Calu3 (cell line): ENCODE data around the gene PCCB. TPM values are rescaled to one million over a fixed set of nuclear protein-coding genes. Genes with fewer than 3 reads are reported as not detected.
"Not testable (repeated sequence)": the region's sequence is repeated elsewhere in the genome, so short reads cannot be mapped to it uniquely, and the experiment has no call there.

Experiments used
- BruUV-seq: library from RNA; stranded (reverse); fragments of 400-500 nt; replicated peaks from 2 replicates; lab custom pipeline; 2021; lab: Mats Ljungman, UMichigan
- CTCF ChIA-PET: fragments of 300-600 bp; sonication (Branson Sonifier 250); formaldehyde crosslinking; loops from one replicate; lab custom pipeline; 2022; ENCODE audit warnings: antibody characterized with exemption; lab: Charles Lee
- DNase-seq: peaks from one replicate; pipeline ENCODE4 v3.0.0; 2022
- H3K27ac Mint-ChIP-seq: one replicate; pipeline ENCODE4 v1.8.0; 2022; ENCODE audit warnings: mixed read lengths; ENCODE audit not compliant: unreplicated experiment
- H3K27me3 Mint-ChIP-seq: one replicate; pipeline ENCODE4 v1.8.0; 2022; ENCODE audit warnings: mixed read lengths; ENCODE audit not compliant: unreplicated experiment
- H3K36me3 Mint-ChIP-seq: one replicate; pipeline ENCODE4 v1.8.0; 2022; ENCODE audit warnings: mild to moderate bottlenecking, moderate library complexity, mixed read lengths; ENCODE audit not compliant: insufficient read depth, unreplicated experiment
- H3K4me1 Mint-ChIP-seq: one replicate; pipeline ENCODE4 v1.8.0; 2022; ENCODE audit warnings: mild to moderate bottlenecking, low read depth, mixed read lengths; ENCODE audit not compliant: unreplicated experiment
- H3K4me3 Mint-ChIP-seq: one replicate; pipeline ENCODE4 v1.8.0; 2022; ENCODE audit warnings: mild to moderate bottlenecking, low read depth, moderate library complexity, mixed read lengths; ENCODE audit not compliant: unreplicated experiment
- H3K9me3 Mint-ChIP-seq: one replicate; pipeline ENCODE4 v1.8.0; 2022; ENCODE audit warnings: low read depth, mixed read lengths; ENCODE audit not compliant: unreplicated experiment
- intact Hi-C: fragments of 100-400 bp; cut with micrococcal nuclease; formaldehyde crosslinking; loops from one replicate; pipeline ENCODE4 v1.10.0; 2022; ENCODE audit not compliant: unreplicated experiment
- total RNA-seq: library from RNA; stranded (reverse); gene quantifications from 2 replicates; pipeline ENCODE4 v1.2.3, GENCODE V29; 2022
- TF ChIP-seq, protein P1 (sequence below): fragments of 200-600 bp; IDR thresholded peaks from one replicate; pipeline ENCODE4 v1.8.0; 2022; ENCODE audit warnings: antibody characterized with exemption; ENCODE audit not compliant: unreplicated experiment

The PCCB gene
- total RNA-seq, 1 experiment from 2014 or later: 52.3 TPM

DNA sequence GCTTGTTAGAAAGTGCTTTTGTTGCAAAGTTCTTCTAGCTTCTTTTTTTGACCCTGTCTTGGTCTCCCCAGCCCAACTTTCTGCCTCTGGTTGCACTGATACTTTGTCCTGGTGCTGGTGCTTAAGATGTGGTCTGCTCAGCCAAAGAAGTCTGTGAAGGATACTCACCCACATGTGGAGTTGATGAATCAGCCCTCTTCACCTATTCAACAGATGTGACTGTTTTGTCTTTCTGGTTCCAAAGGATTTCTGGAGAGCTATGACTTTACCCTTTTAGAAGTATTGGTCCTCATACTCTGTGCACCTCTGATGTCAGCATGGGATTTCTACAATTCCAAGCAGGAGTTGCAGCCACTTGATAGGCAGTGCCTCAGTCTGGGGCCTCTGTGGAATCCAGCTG, 84.1 kb downstream of the PCCB start:
- H3K4me3 Mint-ChIP-seq: no peak overlapping the region
- CTCF ChIA-PET: interaction anchor here (1.2 kb wide), 1 partner anchor 418 kb away, joined by 5 read pairs; the partner anchor contains the start of gene STAG1
- H3K27ac Mint-ChIP-seq: no peak overlapping the region
- intact Hi-C loops: no loop called here
- no TSS peak for BruUV-seq
- TF ChIP-seq, protein P1, sequence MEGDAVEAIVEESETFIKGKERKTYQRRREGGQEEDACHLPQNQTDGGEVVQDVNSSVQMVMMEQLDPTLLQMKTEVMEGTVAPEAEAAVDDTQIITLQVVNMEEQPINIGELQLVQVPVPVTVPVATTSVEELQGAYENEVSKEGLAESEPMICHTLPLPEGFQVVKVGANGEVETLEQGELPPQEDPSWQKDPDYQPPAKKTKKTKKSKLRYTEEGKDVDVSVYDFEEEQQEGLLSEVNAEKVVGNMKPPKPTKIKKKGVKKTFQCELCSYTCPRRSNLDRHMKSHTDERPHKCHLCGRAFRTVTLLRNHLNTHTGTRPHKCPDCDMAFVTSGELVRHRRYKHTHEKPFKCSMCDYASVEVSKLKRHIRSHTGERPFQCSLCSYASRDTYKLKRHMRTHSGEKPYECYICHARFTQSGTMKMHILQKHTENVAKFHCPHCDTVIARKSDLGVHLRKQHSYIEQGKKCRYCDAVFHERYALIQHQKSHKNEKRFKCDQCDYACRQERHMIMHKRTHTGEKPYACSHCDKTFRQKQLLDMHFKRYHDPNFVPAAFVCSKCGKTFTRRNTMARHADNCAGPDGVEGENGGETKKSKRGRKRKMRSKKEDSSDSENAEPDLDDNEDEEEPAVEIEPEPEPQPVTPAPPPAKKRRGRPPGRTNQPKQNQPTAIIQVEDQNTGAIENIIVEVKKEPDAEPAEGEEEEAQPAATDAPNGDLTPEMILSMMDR: no peak
- no peak for DNase-seq
- H3K36me3 Mint-ChIP-seq: peaks cover 31% of the 10 kb centered on the region
- no peaks in the 10 kb centered on the region for H3K9me3 Mint-ChIP-seq
- no peaks in the 10 kb centered on the region for H3K27me3 Mint-ChIP-seq
- H3K4me1 Mint-ChIP-seq: no peaks in the 10 kb centered on the region

DNA sequence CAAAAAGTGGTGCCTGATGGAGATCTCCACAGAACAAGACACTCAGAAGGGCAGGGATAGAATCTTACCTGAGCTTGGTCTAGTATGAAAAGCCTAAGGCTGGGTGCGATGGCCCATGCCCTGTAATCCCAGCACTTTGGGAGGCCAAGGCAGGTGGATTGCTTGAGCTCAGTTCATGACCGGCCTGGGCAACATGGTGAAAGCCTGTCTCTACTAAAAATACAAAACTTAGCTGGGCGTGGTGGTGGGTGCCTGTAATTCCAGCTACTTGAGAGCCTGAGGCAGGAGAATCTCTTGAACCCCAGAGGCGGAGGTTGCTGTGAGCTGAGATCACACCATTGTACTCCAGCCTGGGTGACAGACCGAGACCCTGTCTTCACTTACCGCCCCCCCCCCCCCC, 84.6 kb downstream of the PCCB start:
- H3K4me3 Mint-ChIP-seq, BruUV-seq, H3K9me3 Mint-ChIP-seq, H3K4me1 Mint-ChIP-seq, intact Hi-C loops, H3K27ac Mint-ChIP-seq, DNase-seq, H3K27me3 Mint-ChIP-seq: not testable (repeated sequence)
- peaks cover 31% of the 10 kb centered on the region for H3K36me3 Mint-ChIP-seq
- CTCF ChIA-PET: interaction anchor here (0.5 to 0.6 kb wide), 3 partner anchors 17 to 446 kb away, joined by 3 read pairs; no protein-coding TSS in a partner anchor

- Mint-ChIP-seq H3K36me3 (peaks cover 37% of the 10 kb centered on the region), H3K27ac (no peak overlapping the region)
These were observed 86.4 kb downstream of the PCCB start for GRCh38 chr3:136336329-136337100.

DNA sequence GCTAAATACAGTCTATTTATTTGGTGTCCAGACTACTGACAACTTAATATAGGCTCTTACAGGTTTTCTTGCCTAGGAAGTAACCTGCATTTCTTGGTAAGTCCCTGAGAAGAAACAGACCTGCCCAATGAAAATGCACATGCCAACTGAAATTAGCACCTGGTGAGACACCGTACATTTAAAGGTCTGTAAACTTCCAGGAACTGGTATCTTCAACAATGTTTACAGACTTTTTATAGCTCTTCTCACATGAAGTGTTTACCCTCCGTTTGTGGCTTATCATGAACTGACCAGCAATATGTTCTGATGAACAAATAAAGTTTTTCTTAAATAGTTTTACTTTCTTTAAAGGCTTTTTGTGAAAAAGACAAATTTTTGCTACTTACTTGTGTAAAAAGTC, 93.3 kb downstream of the PCCB start:
- Mint-ChIP-seq H3K27me3 (no peaks in the 10 kb centered on the region), H3K36me3 (peaks cover 9% of the 10 kb centered on the region), H3K4me1 (peaks cover 15% of the 10 kb centered on the region), H3K4me3 (no peak overlapping the region), H3K27ac (peak overlapping the region; percentile 12), H3K9me3 (no peaks in the 10 kb centered on the region)
- TF ChIP-seq, protein P1: no peak
- CTCF ChIA-PET: interaction anchor here (1.0 kb wide), 1 partner anchor 409 kb away, joined by 3 read pairs; the partner anchor contains the start of gene STAG1
- no TSS peak for BruUV-seq
- intact Hi-C loops: no loop called here
- DNase-seq: no peak

More at GRCh38 chr3:136336329-136337100, 86.4 kb downstream of the PCCB start:
- TF ChIP-seq, protein P1: no peak
- Mint-ChIP-seq H3K9me3 (no peaks in the 10 kb centered on the region), H3K27me3 (no peaks in the 10 kb centered on the region), H3K4me1 (no peaks in the 10 kb centered on the region), H3K4me3 (no peak overlapping the region)
- BruUV-seq: no TSS peak
- DNase-seq: no peak
- CTCF ChIA-PET: no interaction called here
- intact Hi-C loops: no loop called here
